ENCODE measurements around the gene TCIRG1.

- TF ChIP-seq, protein P1, sequence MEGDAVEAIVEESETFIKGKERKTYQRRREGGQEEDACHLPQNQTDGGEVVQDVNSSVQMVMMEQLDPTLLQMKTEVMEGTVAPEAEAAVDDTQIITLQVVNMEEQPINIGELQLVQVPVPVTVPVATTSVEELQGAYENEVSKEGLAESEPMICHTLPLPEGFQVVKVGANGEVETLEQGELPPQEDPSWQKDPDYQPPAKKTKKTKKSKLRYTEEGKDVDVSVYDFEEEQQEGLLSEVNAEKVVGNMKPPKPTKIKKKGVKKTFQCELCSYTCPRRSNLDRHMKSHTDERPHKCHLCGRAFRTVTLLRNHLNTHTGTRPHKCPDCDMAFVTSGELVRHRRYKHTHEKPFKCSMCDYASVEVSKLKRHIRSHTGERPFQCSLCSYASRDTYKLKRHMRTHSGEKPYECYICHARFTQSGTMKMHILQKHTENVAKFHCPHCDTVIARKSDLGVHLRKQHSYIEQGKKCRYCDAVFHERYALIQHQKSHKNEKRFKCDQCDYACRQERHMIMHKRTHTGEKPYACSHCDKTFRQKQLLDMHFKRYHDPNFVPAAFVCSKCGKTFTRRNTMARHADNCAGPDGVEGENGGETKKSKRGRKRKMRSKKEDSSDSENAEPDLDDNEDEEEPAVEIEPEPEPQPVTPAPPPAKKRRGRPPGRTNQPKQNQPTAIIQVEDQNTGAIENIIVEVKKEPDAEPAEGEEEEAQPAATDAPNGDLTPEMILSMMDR (conservative IDR thresholded peaks at IDR 0.05): no peak
- TF ChIP-seq ZFX (IDR thresholded peaks at IDR 0.05): no peak
Observed at GRCh38 chr11:68038226-68038717, 553 bp upstream of the TCIRG1 start.
